ENCODE results near the gene ZG16.

DNA sequence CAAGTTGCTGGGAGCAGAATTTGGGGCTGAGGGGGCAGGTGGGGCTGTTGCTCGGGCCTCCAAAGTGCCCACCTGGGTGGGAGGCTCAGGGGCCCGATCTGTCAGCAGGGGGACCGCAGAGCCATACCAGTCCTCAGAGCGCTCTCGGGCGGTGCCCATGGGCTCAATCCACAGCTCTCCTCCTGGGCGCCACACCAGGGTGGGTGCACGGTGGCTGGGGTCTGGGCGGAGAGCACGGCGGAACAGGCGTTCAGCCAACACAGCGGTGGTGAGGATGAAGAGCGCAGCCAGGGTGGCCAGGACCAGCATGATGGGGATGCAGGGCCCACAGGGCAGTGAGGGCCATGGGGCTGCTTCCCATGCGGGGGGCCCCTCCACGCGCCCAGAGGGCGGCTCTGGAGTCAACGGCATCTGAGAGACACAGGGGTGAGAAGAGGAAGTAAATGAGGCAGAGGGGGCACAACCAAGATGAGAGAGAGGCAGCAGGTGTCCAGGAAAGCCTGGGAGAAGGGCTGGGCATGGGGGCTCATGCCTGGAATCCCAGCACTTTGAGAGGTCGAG lies 33.4 kb upstream of the ZG16 start:
- TF ChIP-seq BHLHE40 (IDR thresholded peaks at IDR 0.05; ENCODE audit: borderline replicate concordance), result no peak
- TF ChIP-seq L3MBTL2 (conservative IDR thresholded peaks at IDR 0.05), result no peak
